ENCODE measurements around the gene CREB3L2. TPM values are rescaled to one million over a fixed set of nuclear protein-coding genes. Genes with fewer than 3 reads are reported as not detected.
A peak's percentile ranks its signal among the peaks of the same experiment; 100 is the strongest.
"Not testable (repeated sequence)": the region's sequence is repeated elsewhere in the genome, so short reads cannot be mapped to it uniquely, and the experiment has no call there.

The CREB3L2 gene
- total and polyA plus RNA-seq, 5 experiments from 2014 or later: 5.2 to 12.8 (median 9.0) TPM

DNA sequence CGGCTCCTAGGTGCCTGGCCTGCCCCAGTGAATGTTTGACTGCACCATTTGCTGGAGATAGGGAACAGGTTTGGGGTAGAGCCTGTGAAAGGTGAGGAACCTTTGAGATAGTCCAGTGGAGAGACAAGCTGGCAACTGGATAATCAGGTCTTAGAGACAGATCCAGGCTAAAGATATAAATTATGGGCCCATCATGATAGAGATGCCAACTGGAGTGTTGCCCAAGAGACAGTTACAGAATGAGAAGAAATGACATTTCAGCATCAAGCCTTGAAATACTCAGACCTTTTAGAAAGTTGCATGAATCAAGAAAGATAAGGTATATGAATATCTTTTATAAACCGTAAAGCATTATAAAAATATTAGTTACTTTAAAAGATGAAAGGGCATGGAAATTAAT, 27.1 kb downstream of the CREB3L2 start:
- no peak for DNase-seq
- POLR2A ChIA-PET: no interaction called here
- Mint-ChIP-seq H3K27ac (no peak overlapping the region), H3K9me3 (no peaks in the 10 kb centered on the region), H3K27me3 (no peaks in the 10 kb centered on the region), H3K4me1 (peaks cover 0 to 11% (median 5%) of the 10 kb centered on the region in 4 donors), H3K36me3 (peaks cover 0 to 6% (median under 1%) of the 10 kb centered on the region in 3 donors), H3K4me3 (no peak overlapping the region)
- no peak for ATAC-seq

DNA sequence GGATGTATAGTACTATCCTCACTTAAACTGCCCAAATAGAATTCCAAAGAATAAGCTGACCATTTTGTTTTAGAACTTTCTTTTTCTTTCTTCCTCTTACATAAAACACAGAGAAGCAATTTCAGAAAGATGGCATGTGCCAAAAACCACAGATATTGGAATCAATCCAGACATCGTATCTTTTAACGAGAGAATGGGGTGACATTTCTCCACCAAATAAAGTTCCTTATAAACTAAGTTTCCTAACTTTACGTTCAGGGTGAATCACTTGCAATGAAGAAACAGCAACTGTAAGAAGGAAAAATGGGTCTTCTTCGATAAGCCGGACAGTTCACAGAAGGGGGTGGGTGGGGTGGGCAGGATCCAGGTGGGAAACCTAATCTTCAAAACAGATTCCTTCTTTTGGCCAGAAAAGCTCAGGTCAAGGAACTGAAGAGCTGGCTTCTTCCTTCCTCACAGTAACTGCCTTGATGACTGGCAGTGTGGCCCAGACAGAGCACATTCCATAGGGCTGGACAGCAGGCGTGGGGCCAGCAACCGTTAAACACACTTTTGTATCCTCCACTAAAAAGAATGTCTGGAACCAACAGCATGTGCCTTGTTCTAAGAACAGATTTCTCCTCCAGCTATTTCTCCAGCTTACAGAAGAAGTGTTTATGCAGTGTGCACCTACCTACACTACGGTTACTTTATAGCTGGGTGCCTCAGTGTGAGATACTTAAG, 31.5 kb downstream of the CREB3L2 start:
- ATAC-seq: no peak
- Mint-ChIP-seq H3K27ac (no peak overlapping the region), H3K36me3 (peaks cover 3 to 6% (median 3%) of the 10 kb centered on the region in 3 donors), H3K4me3 (no peak overlapping the region), H3K27me3 (no peaks in the 10 kb centered on the region), H3K4me1 (peaks cover 15 to 35% (median 27%) of the 10 kb centered on the region in 4 donors), H3K9me3 (peaks cover 0 to 3% (median 0%) of the 10 kb centered on the region in 9 donors)
- no peak for DNase-seq
- POLR2A ChIA-PET: no interaction called here

DNA sequence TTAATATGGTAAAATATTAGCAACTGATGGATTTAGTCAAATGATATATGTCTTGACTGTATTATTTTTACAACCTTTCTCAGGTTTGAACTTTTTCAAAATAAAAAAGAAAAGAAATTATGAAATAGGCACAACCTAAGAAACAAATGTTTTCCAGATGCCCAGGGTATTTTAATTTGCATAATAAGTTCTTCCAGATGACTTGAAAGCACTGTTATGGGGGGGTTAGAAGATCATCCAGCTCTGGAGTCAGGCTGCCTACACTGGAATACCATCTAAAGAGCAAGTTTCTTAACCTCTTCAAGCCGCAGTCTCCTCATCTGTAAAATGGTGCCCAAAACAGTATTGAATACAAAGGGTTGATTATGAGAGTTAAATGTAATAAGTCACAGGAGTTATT, 32.1 kb downstream of the CREB3L2 start:
- ATAC-seq (no peak), DNase-seq (no peak)
- no peak overlapping the region for H3K27ac Mint-ChIP-seq
- POLR2A ChIA-PET: no interaction called here
- H3K36me3 Mint-ChIP-seq: peaks cover 3 to 6% (median 3%) of the 10 kb centered on the region in 3 donors
- H3K9me3 Mint-ChIP-seq: peaks cover 0 to 3% (median 0%) of the 10 kb centered on the region in 9 donors
- no peaks in the 10 kb centered on the region for H3K27me3 Mint-ChIP-seq
- no peak overlapping the region for H3K4me3 Mint-ChIP-seq
- H3K4me1 Mint-ChIP-seq: peaks cover 15 to 35% (median 27%) of the 10 kb centered on the region in 4 donors

DNA sequence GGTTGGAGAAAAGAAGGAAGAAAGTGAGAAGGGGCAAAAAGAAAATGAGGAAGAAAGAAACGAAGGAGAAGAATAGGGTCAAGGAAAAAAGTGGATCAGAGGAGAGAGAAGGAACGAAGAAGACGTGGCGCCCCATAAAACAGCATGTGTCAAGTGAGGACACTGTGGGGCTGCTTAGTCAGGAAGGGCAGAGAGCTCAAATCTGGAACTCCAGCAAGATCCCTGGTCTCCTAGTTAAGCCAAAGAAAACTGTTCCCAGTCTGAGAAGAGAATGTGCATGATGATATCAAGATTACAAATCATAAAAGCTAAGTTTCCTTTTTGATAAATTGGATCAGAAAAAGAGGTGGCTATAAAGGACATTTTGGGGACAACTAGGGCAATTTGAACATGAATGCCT, 33.0 kb downstream of the CREB3L2 start:
- Mint-ChIP-seq H3K4me1 (peaks cover 12 to 31% (median 27%) of the 10 kb centered on the region in 4 donors), H3K36me3 (peaks cover 3 to 6% (median 3%) of the 10 kb centered on the region in 3 donors)

DNA sequence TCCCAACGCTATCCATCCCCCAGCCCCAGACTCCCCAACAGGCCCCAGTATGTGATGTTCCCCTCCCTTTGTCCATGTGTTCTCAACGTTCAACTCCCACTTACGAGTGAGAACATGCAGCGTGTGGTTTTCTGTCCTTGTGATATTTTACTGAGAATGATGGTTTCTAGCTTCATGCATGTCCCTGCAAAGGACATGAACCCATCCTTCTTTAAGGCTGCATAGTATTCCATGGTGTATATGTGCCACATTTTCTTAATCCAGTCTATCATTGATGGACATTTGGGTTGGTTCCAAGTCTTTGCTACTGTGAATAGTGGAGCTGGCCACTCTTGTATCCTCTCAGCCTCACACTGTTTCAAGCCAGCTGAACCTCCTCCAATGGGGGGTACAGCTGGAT, 33.5 kb downstream of the CREB3L2 start:
- POLR2A ChIA-PET, H3K36me3 Mint-ChIP-seq, ATAC-seq, DNase-seq, H3K4me3 Mint-ChIP-seq, H3K27me3 Mint-ChIP-seq, H3K9me3 Mint-ChIP-seq: not testable (repeated sequence)
- Mint-ChIP-seq H3K4me1 (peaks cover 12 to 31% (median 27%) of the 10 kb centered on the region in 4 donors), H3K27ac (peak overlapping the region in 1 of 10 donors; percentile 14)

More for the DNA sequence above, 33.0 kb downstream of the CREB3L2 start:
- DNase-seq (no peak), ATAC-seq (no peak)
- POLR2A ChIA-PET: no interaction called here
- peaks cover 0 to 3% (median 0%) of the 10 kb centered on the region in 9 donors for H3K9me3 Mint-ChIP-seq
- no peak overlapping the region for H3K27ac Mint-ChIP-seq
- no peak overlapping the region for H3K4me3 Mint-ChIP-seq
- H3K27me3 Mint-ChIP-seq: no peaks in the 10 kb centered on the region

DNA sequence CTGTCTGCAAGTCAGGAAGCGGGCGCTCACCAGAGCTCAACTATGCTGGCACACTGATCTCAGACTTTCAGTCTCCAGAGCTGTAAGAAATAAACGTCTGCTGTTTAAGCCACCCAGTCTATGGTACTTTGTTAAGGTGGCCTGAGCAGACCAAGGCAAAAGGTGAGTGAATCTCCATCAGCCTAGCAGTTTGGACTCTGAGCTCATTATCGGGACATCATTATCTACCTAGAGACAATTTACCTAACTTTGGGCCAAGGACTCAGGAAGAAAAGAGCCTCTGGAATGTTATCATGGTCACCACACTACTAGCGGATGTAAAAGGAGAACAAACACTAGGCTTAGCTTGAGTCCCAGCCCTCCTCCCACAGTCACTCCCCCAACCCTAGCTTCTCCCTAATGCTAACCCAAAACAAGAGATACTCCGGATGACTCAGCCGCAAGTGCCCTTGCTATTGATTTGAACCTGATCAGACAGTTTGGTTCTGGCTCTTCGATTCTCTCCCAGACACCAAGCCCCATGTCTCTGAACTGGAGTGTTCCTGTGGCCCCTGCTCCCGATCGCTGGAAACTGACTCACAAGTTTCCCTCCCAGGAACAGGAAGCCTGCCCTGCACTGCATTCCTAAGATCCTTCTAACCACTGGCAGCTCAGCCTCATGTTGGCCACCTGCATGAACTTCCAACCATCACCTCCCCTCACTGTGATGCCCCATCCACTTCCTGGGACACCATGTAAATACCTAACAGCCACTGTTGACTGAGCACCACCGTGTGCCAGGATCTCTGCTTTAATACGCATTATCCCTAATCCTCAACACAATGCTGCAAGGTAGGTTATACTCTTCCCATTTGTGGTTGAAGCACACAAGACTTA, 34.5 kb downstream of the CREB3L2 start:
- Mint-ChIP-seq H3K27ac (peak overlapping the region in 7 of 10 donors; percentile 20 to 85 (median 43)), H3K4me3 (peak overlapping the region in 1 of 10 donors; percentile 3), H3K9me3 (peaks cover 0 to 3% (median 0%) of the 10 kb centered on the region in 9 donors), H3K36me3 (peaks cover 3 to 6% (median 6%) of the 10 kb centered on the region in 3 donors), H3K4me1 (peaks cover 12 to 32% (median 27%) of the 10 kb centered on the region in 4 donors), H3K27me3 (no peaks in the 10 kb centered on the region)
- DNase-seq (no peak), ATAC-seq (no peak)
- POLR2A ChIA-PET: no interaction called here

DNA sequence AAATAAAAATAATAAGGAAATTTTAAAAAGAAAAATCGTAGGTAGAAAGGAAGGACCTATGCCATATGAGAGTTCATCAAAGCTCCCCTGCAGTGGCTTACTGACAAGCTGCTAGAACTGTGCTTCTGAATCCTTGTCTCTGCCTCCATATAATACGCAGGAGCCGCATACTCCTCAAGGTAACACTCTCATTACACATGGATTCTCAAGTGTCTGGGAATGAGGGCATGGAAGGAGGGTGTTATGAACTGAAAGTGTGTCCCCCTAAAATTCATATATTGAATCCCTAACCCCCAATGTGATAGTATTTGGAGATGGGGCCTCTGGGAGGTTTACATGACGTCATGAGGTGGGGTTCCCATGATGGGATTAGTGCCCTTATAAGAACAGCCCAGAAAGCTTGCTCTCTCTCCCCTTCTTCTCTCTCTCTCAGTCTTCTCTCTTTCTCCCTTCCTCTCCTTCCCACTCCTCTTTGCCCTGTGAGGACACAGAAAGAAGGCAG, 35.2 kb downstream of the CREB3L2 start:
- H3K27me3 Mint-ChIP-seq: no peaks in the 10 kb centered on the region
- DNase-seq: no peak
- H3K27ac Mint-ChIP-seq: peak overlapping the region in 6 of 10 donors; percentile 4 to 85 (median 56)
- H3K4me1 Mint-ChIP-seq: peaks cover 15 to 36% (median 27%) of the 10 kb centered on the region in 4 donors
- H3K9me3 Mint-ChIP-seq: peaks cover 0 to 3% (median 0%) of the 10 kb centered on the region in 9 donors
- peaks cover 3 to 6% (median 6%) of the 10 kb centered on the region in 3 donors for H3K36me3 Mint-ChIP-seq
- POLR2A ChIA-PET: no interaction called here
- no peak overlapping the region for H3K4me3 Mint-ChIP-seq
- no peak for ATAC-seq

DNA sequence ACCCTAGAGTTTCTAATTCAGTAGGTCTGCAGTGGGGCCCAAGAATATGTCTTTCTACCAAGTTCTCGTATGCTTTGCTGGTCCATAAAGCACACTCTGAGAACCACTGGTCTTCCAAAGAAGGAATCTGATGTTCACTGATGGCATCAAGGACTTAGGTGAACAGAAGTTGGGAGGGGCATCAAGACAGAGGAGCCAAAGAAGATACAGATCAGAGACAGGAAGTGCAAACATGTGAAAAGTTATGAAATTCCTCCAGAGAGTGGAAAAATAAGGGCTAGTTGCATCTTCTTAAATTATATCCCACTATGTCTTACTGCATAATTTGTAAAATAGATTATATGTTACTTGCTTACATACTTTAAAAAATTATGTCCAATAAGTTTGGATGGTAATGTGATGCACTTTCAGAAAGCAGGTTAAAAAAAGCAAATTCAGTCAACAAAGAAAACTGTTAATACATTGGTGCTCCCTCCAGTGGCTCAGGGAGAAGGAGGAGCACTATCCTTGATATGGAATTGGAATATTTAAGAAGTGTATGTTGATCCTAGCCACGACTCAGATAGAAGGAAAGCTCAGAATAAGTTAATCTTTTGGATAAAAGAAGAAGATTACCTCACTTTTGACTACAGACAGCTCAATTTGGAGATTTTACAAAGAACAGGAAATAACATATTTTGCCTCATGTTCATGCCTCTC, 35.8 kb downstream of the CREB3L2 start:
- ATAC-seq (no peak), DNase-seq (no peak)
- H3K4me3 Mint-ChIP-seq: peak overlapping the region in 1 of 10 donors; percentile 12
- H3K27ac Mint-ChIP-seq: peak overlapping the region in 1 of 10 donors; percentile 18
- peaks cover 3 to 6% (median 6%) of the 10 kb centered on the region in 3 donors for H3K36me3 Mint-ChIP-seq
- POLR2A ChIA-PET: no interaction called here
- H3K4me1 Mint-ChIP-seq: peaks cover 18 to 42% (median 27%) of the 10 kb centered on the region in 4 donors
- H3K9me3 Mint-ChIP-seq: peaks cover 0 to 3% (median 0%) of the 10 kb centered on the region in 9 donors
- H3K27me3 Mint-ChIP-seq: no peaks in the 10 kb centered on the region

DNA sequence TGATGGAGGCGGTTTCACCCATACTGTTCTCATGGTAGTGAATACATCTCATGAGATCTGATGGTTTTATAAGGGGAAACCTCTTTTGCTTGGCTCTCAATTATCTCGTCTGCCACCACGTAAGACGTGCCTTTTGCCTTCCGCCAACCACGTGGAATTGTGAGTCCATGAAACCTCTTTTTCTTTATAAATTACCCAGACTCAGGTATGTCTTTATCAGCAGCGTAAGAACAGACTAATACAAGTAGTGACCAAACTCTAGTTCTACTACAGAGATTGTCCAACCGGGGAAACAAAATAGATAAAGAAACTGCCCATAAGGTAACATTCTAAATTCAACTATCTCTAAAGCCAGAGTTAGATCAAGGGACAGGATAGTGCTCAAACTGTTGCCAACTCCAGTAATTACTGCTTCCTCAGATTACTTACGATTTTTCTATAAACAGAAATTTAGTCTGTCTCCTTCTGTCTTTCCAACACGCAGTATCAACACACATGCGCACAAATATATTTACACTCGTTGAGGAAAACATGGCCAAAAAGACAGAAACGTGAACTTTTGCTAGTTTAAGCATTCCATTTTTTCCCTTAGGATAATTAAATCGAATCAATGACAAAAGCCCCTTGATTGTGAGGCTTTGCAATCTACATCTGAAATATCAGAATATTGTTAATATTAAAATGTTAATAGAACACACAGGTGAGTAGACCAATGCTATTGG, 36.9 kb downstream of the CREB3L2 start:
- no peak for ATAC-seq

DNA sequence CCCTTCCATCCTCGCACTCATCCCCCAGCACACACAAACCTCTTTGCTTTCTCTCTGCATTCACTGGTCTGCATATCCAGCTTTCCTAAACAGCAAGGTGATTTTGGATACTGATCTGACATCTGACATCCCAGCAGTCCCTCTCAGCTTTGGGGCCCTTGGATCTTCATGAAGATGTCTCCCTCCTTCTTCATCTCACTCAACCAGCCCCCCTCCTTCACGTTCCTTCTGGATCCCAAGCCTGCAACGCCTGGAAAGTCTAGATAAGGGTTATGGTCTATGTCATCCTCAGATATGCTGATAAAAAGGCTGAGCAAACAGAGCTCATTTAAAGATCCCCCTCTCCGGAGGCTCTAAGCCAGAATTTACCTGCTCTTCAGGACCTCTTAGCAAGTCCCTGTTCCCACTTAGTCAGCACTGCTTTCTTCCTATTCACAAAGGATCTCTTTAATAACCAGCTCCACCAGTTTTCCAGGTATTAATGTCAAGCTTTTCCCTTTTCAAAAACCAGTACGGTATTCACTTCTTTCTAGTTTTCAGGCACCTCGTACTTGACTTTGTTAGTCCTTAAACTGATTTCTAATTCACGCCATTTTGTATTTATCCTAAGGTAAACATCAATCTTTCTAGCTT, 38.9 kb downstream of the CREB3L2 start:
- H3K27me3 Mint-ChIP-seq: no peaks in the 10 kb centered on the region
- ATAC-seq: no peak
- peaks cover 6 to 11% (median 7%) of the 10 kb centered on the region in 3 donors for H3K36me3 Mint-ChIP-seq
- peaks cover 16 to 51% (median 22%) of the 10 kb centered on the region in 4 donors for H3K4me1 Mint-ChIP-seq
- peak overlapping the region in 1 of 10 donors; percentile 47 for H3K27ac Mint-ChIP-seq
- POLR2A ChIA-PET: no interaction called here
- no peak overlapping the region for H3K4me3 Mint-ChIP-seq
- H3K9me3 Mint-ChIP-seq: no peaks in the 10 kb centered on the region
- no peak for DNase-seq

More for the DNA sequence above, 36.9 kb downstream of the CREB3L2 start:
- Mint-ChIP-seq H3K27me3 (no peaks in the 10 kb centered on the region), H3K27ac (no peak overlapping the region), H3K4me1 (peaks cover 16 to 47% (median 27%) of the 10 kb centered on the region in 4 donors), H3K9me3 (peaks cover 0 to 3% (median 0%) of the 10 kb centered on the region in 9 donors), H3K36me3 (peaks cover 4 to 6% (median 6%) of the 10 kb centered on the region in 3 donors), H3K4me3 (no peak overlapping the region)
- POLR2A ChIA-PET: no interaction called here
- DNase-seq: no peak

DNA sequence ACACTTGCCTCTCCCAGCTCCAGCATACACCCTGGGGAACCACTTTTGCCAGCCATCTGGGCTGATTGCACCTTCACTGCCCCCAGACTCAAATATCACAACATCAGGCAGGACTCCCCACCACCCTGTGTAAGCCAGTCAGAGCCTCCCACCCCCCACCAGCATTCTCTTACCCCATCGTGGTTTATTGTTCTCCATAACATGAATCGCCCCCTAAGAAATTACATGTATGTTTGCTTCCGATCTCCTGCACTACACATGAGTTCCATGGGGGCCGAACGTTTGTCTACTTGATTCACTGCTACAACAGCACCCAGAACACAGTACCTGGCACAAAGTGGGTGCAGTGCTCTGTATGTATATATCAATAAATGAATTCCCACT, 39.4 kb downstream of the CREB3L2 start:
- DNase-seq: no peak
- H3K36me3 Mint-ChIP-seq: peaks cover 6 to 11% (median 7%) of the 10 kb centered on the region in 3 donors
- no peak for ATAC-seq
- POLR2A ChIA-PET: no interaction called here
- H3K4me3 Mint-ChIP-seq: no peak overlapping the region
- peak overlapping the region in 1 of 10 donors; percentile 47 for H3K27ac Mint-ChIP-seq
- peaks cover 12 to 46% (median 17%) of the 10 kb centered on the region in 4 donors for H3K4me1 Mint-ChIP-seq
- H3K27me3 Mint-ChIP-seq: no peaks in the 10 kb centered on the region
- H3K9me3 Mint-ChIP-seq: no peaks in the 10 kb centered on the region

Data from naive thymus-derived CD8-positive, alpha-beta T cell (primary cell).